Loucy (cell line): ENCODE data around the gene NALCN.

Experiments used
- H2AFZ ChIP-seq: fragments of 200-600 bp; sonication (generic); 2 replicates; pipeline ENCODE4 v1.6.0; 2016; ENCODE audit warnings: antibody characterized with exemption, mild to moderate bottlenecking, low read length, moderate library complexity
- H3F3A ChIP-seq: fragments of 200-600 bp; 2 replicates; pipeline ENCODE4 v1.6.0; 2016; ENCODE audit warnings: antibody characterized with exemption, low read depth, mild to moderate bottlenecking
- H3K27me3 ChIP-seq: fragments of 200-600 bp; sonication (generic); 2 replicates; pipeline ENCODE4 v1.6.1; 2014; ENCODE audit warnings: low read length, mild to moderate bottlenecking; ENCODE audit not compliant: insufficient read depth, poor library complexity, severe bottlenecking
- H3K36me3 ChIP-seq: fragments of 200-600 bp; sonication (generic); 2 replicates; pipeline ENCODE4 v1.6.1; 2016; ENCODE audit warnings: low read length; ENCODE audit not compliant: insufficient read depth
- H3K4me1 ChIP-seq: fragments of 200-600 bp; sonication (generic); 2 replicates; pipeline ENCODE4 v1.5.1; 2014; ENCODE audit warnings: low read length, mild to moderate bottlenecking; ENCODE audit not compliant: insufficient read depth, poor library complexity, severe bottlenecking
- H3K4me2 ChIP-seq: fragments of 200-600 bp; sonication (generic); 2 replicates; pipeline ENCODE4 v1.6.0; 2014; ENCODE audit warnings: antibody characterized with exemption, low read length, low read depth, mild to moderate bottlenecking; ENCODE audit not compliant: poor library complexity, severe bottlenecking
- H3K4me3 ChIP-seq: fragments of 200-600 bp; sonication (generic); 2 replicates; pipeline ENCODE4 v1.5.1; 2014; ENCODE audit warnings: low read length, mild to moderate bottlenecking, mixed read lengths; ENCODE audit not compliant: poor library complexity, severe bottlenecking
- H3K79me2 ChIP-seq: fragments of 200-600 bp; sonication (generic); 2 replicates; pipeline ENCODE4 v1.6.1; 2014; ENCODE audit warnings: low read length; ENCODE audit not compliant: insufficient read depth
- H3K9ac ChIP-seq: fragments of 200-600 bp; sonication (generic); 2 replicates; pipeline ENCODE4 v1.6.0; 2014; ENCODE audit warnings: mild to moderate bottlenecking, low read depth, low read length, moderate library complexity; ENCODE audit not compliant: poor library complexity, severe bottlenecking
- H3K9me2 ChIP-seq: fragments of 200-600 bp; sonication (generic); replicated peaks from 2 replicates; pipeline ENCODE4 v1.6.1; 2016; ENCODE audit warnings: low read depth, low read length, mixed read lengths
- H3K9me3 ChIP-seq: fragments of 200-600 bp; sonication (generic); 2 replicates; pipeline ENCODE4 v1.6.1; 2014; ENCODE audit warnings: mild to moderate bottlenecking, antibody characterized with exemption, low read length, low read depth; ENCODE audit not compliant: insufficient read depth
- H4K20me1 ChIP-seq: fragments of 200-600 bp; sonication (generic); 2 replicates; pipeline ENCODE4 v1.6.0; 2014; ENCODE audit warnings: antibody characterized with exemption, low read length, mild to moderate bottlenecking; ENCODE audit not compliant: insufficient read depth, poor library complexity, severe bottlenecking
- CTCF ChIP-seq: fragments of 200-600 bp; sonication (generic); conservative IDR thresholded peaks from 2 replicates; pipeline ENCODE4 v1.5.1; 2014; ENCODE audit warnings: mild to moderate bottlenecking, antibody characterized with exemption, low read length
- EZH2phosphoT487 ChIP-seq: fragments of 200-600 bp; IDR thresholded peaks from 2 replicates; pipeline ENCODE4 v1.6.1; 2018; ENCODE audit warnings: antibody characterized with exemption, mild to moderate bottlenecking, moderate library complexity, borderline replicate concordance

The NALCN gene

GRCh38 chr13:101204270-101205020 lies 211.9 kb downstream of the NALCN start:
- Histone ChIP-seq H2AFZ (no peak overlapping the region), H3K4me2 (no peak overlapping the region), H3K9me3 (0 out of 2 replicates have a peak, but pooled peaks cover 3% of the 10 kb centered on the region), H3K4me3 (no peak overlapping the region), H3K4me1 (no peaks in the 10 kb centered on the region), H3K9ac (no peak overlapping the region), H3K79me2 (no peaks in the 10 kb centered on the region), H4K20me1 (no peaks in the 10 kb centered on the region), H3K9me2 (no peaks in the 10 kb centered on the region), H3F3A (no peaks in the 10 kb centered on the region), H3K27me3 (no peaks in the 10 kb centered on the region), H3K36me3 (no peaks in the 10 kb centered on the region)
- no peak for TF ChIP-seq CTCF
- no peak for TF ChIP-seq EZH2phosphoT487

GRCh38 chr13:101202590-101202989 lies 213.7 kb downstream of the NALCN start:
- H2AFZ ChIP-seq, result no peak overlapping the region
- H3K79me2 ChIP-seq, result no peaks in the 10 kb centered on the region
- H3K9ac ChIP-seq, result no peak overlapping the region
- no peaks in the 10 kb centered on the region for H3K36me3 ChIP-seq
- H3K4me2 ChIP-seq, result no peak overlapping the region
- H3K4me1 ChIP-seq, result no peaks in the 10 kb centered on the region
- TF ChIP-seq EZH2phosphoT487 (no peak), CTCF (no peak)
- no peaks in the 10 kb centered on the region for H3F3A ChIP-seq
- no peaks in the 10 kb centered on the region for H3K27me3 ChIP-seq
- H3K9me3 ChIP-seq, result no peaks in the 10 kb centered on the region
- H3K9me2 ChIP-seq, result no peaks in the 10 kb centered on the region
- no peaks in the 10 kb centered on the region for H4K20me1 ChIP-seq
- no peak overlapping the region for H3K4me3 ChIP-seq

- Histone ChIP-seq H2AFZ (no peak overlapping the region), H3K9me3 (no peaks in the 10 kb centered on the region), H3K9ac (no peak overlapping the region), H3K4me1 (no peaks in the 10 kb centered on the region), H4K20me1 (no peaks in the 10 kb centered on the region), H3K27me3 (no peaks in the 10 kb centered on the region), H3K9me2 (no peaks in the 10 kb centered on the region), H3K4me2 (no peak overlapping the region), H3K36me3 (no peaks in the 10 kb centered on the region), H3K4me3 (no peak overlapping the region), H3F3A (no peaks in the 10 kb centered on the region), H3K79me2 (no peaks in the 10 kb centered on the region)
- TF ChIP-seq CTCF (no peak), EZH2phosphoT487 (no peak)
Measured at GRCh38 chr13:101190976-101191375, 225.3 kb downstream of the NALCN start.
